COR-L47 (cell line): ENCODE results near the gene MRPS10.

Experiments
- DNase-seq: peaks from one replicate; lab custom pipeline; 2025; lab: John Stamatoyannopoulos, UW

Gene MRPS10

GRCh38 chr6:42217519-42218367 is at the start of gene MRPS10:
Gene MRPS10 (minus strand): TSS chr6:42217861. CDS start chr6:42217849, 12 bp downstream.
- peak; percentile 95 for DNase-seq

GRCh38 chr6:42266538-42266937 is 48.9 kb upstream of the MRPS10 start:
- no peak for DNase-seq

DNA sequence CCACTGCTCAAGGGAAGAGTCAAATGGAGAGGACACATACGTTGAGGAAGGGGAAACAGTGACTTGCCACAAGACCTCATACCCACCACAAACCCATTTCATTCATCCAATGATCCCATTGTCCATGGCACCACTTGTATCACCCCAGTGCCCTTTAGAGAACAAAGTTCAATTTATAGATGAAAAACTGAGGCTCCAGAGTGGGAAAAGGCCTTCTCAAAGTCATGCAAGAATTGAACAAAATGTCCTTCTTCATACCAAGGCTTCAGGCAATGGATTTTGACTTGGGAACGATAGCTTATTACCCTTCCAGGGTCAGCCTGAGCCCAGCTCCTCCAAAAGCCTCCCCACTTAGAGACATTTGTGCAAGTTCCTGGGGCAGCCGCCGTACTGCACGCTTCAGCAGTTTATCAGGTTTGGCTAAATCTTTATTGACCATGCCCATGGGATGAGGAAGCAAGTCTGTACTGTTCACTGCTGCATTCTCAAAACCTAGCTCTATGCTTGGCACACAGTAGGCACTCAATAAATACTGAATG is 47.3 kb upstream of the MRPS10 start:
- DNase-seq: no peak

GRCh38 chr6:42264162-42264851 is 46.6 kb upstream of the MRPS10 start:
- no peak for DNase-seq

DNA sequence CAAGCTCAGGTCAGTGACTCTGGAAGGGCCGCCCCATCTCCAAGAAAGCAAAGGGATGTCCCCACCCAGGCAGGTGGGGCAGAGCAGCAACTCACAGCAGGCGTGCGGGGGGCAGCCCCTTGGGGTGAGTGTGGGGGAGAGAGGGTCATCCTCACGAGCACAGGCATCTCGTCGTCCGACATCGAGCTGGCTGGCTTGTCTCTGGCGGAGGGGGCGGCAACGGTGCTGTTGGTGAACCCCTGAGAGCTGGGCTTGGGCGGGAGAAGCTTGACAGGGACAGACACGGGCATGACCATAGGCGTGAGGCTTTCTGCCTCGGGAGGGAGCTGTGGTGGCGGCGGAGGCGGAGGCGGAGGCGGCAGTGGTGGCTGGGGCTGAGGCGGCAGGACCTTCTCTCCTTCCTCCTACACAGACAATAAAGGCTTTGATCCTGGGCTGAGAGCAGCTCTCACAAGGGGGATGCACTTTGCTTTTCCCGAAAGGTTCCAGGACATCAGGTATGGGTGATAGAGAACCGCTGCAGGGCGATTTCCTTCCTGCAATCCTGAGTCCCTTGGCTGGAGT is 45.6 kb upstream of the MRPS10 start:
- no peak for DNase-seq

- no peak for DNase-seq
Observed at GRCh38 chr6:42260972-42261371, 43.3 kb upstream of the MRPS10 start.

- peak; percentile 39 for DNase-seq
Observed at GRCh38 chr6:42260396-42260888, 42.8 kb upstream of the MRPS10 start.

DNA sequence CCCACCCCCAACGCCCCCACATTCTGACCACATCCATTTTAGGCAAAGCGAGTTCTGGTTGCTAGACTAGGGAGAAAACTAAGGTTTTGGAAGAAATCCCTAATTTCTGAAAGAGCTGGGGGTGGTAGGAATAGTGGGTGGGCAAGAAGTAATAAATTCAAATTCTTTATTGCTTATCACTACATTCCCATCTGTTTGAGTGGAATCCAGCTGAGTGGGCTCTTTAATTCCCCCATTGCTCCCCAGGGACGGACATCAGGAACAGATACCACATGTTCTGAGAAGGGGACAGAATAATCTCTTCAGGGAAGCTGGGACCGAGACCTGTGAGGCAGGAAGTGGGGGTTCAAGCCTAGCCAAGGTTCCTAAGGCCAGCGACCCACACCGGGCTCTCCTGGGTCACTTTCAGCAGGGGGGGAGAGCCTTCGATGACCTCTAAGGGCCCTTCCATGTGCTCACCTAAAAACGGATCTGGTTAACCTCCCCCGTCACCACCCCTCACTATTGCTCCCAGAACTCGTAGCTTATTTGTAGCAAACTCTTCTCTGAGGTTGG is 42.3 kb upstream of the MRPS10 start:
- no peak for DNase-seq

GRCh38 chr6:42259286-42259685 is 41.6 kb upstream of the MRPS10 start:
- no peak for DNase-seq

- DNase-seq: no peak
Observed at GRCh38 chr6:42257614-42258013, 40.0 kb upstream of the MRPS10 start.

GRCh38 chr6:42257063-42257462 is 39.4 kb upstream of the MRPS10 start:
- no peak for DNase-seq

GRCh38 chr6:42255050-42255449 is 37.4 kb upstream of the MRPS10 start:
- DNase-seq: no peak

DNA sequence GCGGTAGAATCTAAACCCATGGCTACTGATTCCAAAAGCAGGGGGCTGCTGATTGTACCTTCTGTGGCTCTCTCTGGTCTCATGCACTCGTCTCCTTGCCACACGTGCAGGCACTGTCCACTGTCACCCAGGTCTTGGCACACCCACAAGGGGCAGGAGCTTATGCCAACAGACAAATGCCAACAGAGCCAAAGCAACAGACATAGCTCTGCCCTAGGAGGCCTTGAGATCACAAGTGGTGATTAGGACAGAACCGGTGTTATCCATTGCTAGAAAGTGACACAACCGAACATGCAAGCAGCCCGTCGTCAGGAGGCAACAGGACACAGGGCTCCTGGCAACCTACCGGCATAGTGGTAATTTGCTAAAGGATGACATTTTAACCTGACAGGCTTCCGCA is 36.8 kb upstream of the MRPS10 start:
- no peak for DNase-seq

DNA sequence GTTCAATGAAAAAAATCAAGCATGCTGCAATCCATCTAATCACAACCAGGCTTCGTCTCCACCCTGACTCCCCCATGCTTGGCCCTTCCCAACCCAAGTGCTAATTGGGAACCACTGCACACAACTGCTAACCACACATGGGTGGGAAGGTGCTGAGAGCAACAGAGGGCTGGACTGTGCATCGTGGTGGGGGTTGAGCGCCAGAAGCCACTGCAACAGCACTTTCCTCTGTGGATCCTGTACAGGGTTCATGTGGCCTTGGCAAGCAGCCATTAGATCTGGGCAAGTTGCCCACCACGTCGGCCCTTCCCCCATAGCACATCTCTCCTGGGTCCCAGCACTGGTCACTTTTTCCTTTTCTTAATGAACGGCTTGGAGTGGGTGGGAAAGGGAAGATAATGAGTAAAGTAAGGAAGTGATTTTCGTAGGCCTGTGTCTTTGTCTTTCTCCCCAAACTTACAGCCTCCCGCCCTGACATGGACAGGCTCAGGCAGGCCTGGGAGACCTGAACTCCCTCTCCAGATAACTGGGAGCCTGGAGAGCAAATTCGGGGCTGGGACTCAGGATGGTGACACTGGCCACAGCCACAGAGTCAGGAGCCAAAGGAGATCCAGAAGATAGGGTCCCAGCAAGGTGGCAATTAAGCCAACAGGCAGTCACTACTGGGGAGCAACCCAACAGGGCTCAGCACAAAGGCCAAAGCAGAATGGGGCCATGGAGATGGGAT is 34.4 kb upstream of the MRPS10 start:
- peak; percentile 79 for DNase-seq

GRCh38 chr6:42251500-42251899 is 33.8 kb upstream of the MRPS10 start:
- no peak for DNase-seq

DNA sequence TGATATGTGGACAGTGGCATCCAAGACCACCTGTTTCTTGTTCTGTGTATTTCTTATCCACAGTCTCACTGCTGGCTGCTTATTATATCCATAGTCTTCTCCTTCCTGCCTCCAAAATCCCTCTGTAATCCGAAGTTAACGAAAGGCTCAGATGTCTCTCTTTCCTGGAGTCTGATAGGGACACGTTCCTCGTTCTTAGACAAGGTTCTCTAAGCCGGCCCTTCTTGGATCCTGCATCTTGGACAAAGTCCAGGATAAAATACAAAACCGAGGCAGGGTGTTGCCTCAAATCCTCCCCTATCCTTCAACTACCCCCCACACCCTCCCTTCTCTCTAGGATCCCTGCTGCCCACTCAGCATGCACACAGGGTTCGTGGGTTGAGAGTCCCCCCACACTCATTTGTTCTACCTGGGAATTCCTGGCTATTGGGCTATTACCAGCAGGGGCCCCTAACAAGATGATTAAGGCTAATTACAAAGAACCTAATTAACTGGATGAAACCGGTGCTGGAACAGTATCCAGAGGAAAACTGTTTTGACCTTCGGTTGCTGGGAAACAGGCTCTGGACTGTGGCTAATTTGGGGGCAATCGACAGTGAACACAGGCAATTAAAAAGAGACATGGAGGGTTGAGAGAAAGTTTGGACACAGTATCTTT is 32.7 kb upstream of the MRPS10 start:
- peak; percentile 90 for DNase-seq

DNA sequence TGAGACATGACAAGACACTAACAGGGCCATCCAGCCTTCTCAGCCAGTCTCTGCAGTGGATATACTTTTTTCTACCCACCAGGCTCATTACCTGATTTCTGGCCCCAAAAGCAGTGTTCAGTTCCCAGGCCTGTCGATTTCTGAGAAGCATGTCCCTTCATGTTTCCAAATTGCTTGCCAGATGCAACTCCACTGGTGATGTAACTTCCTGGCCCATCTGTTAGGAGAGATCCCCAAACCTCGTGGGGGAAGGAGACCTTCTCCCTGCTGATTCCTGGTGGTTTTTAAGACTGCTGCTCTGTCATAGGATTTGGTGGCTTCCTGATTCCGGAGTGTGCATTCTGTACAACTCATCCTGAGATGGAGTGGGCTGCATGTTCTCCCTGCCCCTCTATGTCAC is 31.6 kb upstream of the MRPS10 start:
- no peak for DNase-seq

DNA sequence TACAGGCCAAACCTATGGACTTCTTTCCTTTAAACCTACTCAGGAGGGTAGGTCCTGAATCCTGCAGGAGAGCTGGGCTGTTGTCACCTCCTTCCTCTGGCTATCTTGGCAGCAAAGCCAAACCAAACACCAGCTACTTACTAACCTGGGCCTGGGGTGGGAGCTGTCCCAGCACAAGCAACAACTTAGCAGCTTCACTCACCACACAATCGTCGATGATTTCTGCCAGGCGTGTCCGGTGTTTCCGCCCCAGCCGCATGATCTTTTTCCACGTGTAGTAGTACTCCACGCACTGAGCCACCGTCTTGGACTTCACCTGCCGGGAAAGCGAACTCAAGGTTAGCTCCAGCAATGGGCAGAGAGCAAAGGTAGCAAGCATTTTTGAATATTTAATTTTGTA is 25.4 kb upstream of the MRPS10 start:
- DNase-seq: no peak

DNA sequence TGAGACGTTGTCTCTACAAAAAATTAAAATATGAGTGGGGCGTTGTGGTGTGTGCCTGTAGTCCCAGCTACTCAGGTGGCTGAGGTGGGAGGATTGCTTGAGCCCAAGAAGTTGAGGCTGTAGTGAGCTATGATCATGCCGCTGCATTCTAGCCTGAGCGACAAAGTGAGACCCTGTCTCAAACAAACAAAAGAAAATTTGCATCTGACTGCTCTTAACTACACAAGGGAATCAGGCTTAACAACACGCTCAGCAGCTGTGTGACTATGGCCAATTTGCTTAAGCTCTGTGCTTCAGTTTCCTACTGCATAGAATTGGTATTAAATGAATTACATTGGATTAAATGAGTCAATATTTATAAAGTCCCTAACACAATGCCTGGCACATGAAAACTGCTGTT is 24.3 kb upstream of the MRPS10 start:
- no peak for DNase-seq

- DNase-seq: no peak
Observed at GRCh38 chr6:42239736-42240375, 22.2 kb upstream of the MRPS10 start.

DNA sequence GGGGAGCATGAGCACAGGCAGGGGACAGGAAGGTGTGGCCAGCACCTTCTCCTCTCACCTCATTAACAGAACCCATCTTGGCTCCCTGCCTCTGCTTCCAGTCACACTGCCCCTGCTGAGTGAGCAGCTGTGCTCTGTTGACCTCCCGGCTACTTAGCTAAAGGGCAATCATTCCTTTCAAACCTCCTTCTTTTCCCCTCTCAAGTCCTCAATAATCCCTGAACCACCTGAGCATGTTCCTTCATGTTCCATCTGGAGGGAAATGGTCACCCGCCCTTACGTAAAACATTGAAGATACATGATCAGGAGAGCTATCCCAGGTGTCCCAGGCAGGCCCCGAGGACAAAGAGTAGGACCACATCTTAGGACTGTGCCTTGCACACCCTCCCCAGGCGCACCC is 21.7 kb upstream of the MRPS10 start:
- DNase-seq: peak; percentile 36
